Fibroblast of skin of left quadriceps (primary cell): ENCODE data around the gene GRK5.

Source experiments
- DNase-seq, 2 experiments: peaks; one replicate each; pipeline ENCODE4 v3.0.0-alpha.2; 2013; ENCODE audit warnings: low read depth in 2 of 2

GRK5 gene

GRCh38 chr10:119360181-119360921, 153.0 kb downstream of the GRK5 start:
- no peak for DNase-seq

GRCh38 chr10:119361037-119361436, 153.7 kb downstream of the GRK5 start:
- DNase-seq, result no peak

GRCh38 chr10:119362122-119362521, 154.8 kb downstream of the GRK5 start:
- DNase-seq, result no peak

GRCh38 chr10:119364645-119365600, 157.6 kb downstream of the GRK5 start:
- no peak for DNase-seq

GRCh38 chr10:119365773-119366599, 158.6 kb downstream of the GRK5 start:
- DNase-seq, result no peak

- no peak for DNase-seq
Observed at GRCh38 chr10:119367841-119368549, 160.6 kb downstream of the GRK5 start.

- no peak for DNase-seq
Observed at GRCh38 chr10:119368581-119368980, 161.2 kb downstream of the GRK5 start.

DNA sequence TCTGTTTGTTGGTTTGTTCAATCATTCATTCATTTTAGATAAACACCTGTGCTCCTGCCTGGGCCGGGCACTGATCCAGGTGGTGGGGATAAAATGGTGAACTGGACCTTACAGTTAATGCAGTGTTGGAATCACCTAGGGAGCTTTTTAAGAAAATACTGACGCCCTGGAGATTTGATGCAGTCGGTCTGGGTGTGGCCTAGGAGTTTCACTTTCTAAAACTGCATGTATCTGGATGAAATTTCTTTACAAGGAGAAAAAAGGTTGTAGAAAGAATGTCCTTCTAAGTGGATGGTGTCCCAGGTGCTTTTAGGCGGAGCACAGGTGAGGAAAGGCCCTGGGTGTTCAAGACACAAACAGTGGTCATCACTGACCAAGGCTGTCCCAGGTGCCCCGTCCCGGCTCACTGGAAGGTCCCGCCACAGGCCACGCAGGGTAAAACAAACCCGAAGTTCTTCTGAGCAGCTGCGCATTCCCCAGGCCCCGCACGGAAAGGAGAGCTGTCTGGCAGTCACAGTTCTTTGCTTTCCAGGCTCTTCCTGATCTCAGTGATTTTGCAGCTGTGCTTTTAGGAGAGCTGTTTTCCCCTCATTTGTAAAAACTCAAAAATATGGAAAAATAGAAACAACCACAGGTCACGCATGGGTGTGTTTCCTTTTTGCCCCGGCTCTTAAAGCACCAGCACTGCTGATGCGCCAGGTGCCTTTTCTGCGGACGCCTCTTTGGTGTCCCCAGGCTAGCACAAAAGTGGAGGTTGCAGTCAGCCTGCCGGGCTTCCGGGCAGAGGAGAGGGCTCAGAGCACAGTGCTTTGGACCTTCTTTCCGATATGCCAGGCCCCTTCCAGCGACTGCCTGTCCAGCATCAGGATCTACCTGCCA, 161.9 kb downstream of the GRK5 start:
- no peak for DNase-seq

DNA sequence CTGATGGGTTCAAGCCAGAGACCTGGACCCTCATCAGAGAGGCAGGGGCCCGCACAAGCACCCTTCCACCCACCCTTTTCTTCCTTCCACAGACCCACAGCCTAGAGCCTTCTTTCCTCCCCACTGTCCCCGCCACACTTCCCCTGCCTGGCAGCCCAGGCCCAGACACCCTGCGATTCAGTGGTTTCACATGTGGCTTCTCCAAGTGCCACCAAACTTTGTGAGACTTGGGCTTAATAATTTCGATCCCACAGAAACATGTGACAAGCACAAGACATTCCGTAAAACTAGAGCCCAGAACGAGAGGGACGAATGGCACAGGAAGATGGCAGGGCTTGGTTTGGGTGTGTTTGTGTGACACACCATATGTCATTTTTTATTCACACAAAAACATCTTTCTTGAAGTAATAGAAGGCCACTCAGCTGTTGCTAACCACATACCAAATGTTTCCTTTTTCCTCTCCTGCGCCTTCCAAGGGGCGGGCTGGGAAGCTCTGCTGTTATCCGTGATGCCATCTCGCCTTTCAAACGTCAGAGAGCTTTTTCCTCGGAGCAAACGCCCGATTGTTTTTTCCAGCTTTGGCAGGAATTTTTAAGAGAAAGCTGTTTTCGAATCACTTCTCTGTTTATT, 162.9 kb downstream of the GRK5 start:
- DNase-seq, result peak; percentile 46 to 50

- peak; percentile 81 to 82 for DNase-seq
Observed at GRCh38 chr10:119370972-119371703, 163.8 kb downstream of the GRK5 start.

GRCh38 chr10:119371704-119372663, 164.6 kb downstream of the GRK5 start:
- DNase-seq, result no peak

- no peak for DNase-seq
Observed at GRCh38 chr10:119373294-119374102, 166.1 kb downstream of the GRK5 start.

- DNase-seq, result no peak
Observed at GRCh38 chr10:119374236-119374635, 166.9 kb downstream of the GRK5 start.

DNA sequence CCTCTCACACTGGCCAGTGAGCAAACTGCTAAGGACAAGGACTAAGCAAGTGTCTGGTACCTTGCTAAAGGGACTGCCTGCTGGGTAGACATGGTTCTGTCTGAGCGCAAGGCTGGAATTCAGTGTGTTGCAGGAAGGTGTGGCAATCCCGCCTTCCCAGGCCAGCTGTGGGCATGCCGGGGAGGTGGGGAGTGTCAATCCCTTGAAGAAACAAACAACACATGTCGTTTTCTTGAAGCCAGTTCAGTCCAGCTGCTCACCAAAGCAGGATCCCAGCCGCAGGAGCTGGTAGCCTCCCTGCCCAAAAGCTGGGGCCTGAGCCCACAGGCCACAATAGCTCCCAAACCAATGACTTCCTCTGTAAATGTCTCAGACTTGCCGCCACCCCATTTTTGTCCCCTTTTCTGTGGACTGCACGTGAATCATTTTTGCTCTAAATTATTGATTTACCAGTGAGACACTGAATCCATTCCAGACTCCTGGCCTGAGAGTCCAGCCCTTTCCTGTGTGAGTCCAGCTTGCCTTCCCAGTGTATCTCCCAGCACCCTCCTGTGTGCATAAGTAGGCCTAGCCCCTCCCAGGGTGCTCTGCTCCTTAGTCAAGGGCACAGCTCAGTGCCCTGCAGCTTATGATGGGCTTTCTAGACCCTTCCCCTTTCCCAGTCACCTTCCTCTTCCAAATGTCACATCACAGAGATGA, 168.4 kb downstream of the GRK5 start:
- DNase-seq, result no peak

DNA sequence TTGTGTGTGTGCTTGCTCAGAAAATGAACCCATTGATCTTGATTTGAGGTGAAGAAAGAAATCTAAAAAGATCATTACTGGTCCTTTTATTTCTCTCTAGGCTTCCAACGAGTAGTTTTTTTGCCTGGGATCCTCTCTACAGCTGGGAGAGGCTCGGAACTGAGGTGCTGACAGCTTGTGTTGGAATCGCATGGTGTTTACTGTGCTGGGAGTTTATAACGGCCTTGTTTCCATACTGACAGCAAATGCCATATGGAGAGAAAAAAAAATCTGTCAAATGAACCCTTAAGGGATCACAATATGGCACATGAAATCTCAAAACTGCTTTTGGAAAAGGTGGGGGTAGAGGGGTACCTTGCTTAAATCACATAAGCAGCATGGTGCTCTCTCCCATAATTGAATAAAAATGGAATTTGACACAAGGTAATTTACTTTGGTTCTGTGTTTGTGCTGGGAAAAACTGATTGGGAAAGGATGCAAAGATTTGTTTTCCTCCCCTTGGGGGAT, 170.1 kb downstream of the GRK5 start:
- DNase-seq, result no peak
